GM19467 (cell line): ENCODE measurements around the gene ZC3H12D.
"Not testable (repeated sequence)": the region's sequence is repeated elsewhere in the genome, so short reads cannot be mapped to it uniquely, and the experiment has no call there.

Source experiments
- ATAC-seq: cut with Tn5 transposase; IDR thresholded peaks from one replicate; pipeline ENCODE4 v1.9.1; 2021; ENCODE audit warnings: mild to moderate bottlenecking, moderate library complexity; ENCODE audit not compliant: unreplicated experiment

ZC3H12D gene

DNA sequence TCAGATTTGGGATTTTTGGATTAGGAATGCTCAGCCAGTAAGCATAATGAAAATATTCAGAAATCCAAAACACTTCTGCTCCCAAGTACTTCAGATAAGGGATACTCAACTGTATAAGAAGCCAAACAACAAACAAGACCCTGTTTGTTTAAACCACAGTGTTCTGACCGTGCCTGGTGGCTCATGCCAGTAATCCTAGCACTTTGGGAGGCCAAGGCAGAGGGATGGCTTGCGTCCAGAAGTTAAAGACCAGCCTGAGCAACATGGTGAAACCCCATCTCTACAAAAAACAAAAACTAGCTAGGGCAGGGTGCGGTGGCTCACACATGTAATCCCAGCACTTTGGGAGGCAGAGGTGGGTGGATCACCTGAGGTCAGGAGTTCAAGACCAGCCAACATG is 24.6 kb downstream of the ZC3H12D start:
- not testable (repeated sequence) for ATAC-seq

DNA sequence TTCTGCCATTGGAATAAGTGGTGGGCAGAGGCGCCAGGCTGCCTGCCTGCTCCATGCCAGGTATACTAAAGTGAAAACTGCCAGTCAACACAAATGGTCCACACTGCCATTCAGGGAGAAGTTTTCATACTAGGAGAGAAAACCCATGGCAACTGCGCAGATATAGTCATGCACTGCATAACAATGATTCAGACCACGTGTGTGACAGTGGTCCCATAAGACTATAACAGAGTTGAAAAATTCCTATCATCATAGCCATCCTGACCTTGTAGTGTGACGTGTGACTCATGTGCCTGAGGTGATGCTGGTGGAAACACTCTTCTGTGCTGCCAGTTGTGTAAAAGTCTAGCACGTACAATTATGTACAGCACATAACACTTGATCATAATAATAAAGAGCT is 25.1 kb downstream of the ZC3H12D start:
- no peak for ATAC-seq

DNA sequence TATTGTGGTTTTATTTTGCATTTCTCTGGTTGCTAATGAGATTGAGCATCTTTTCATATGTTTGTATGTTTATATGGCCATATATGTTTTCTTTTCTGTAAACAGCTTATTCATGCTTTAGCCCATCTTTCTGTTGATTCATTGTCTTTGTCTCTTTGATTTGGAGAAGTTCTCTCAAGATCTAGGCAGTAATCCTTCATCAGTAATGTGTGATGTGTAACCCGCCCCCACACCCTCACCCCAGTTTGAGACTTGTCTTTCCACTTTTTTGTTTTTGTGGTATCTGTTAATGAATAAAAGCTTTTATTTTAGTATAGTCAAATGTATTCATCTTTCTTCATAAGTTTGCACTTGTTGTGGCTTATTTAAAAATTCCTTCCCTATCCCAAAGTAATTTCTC is 26.0 kb downstream of the ZC3H12D start:
- no peak for ATAC-seq

DNA sequence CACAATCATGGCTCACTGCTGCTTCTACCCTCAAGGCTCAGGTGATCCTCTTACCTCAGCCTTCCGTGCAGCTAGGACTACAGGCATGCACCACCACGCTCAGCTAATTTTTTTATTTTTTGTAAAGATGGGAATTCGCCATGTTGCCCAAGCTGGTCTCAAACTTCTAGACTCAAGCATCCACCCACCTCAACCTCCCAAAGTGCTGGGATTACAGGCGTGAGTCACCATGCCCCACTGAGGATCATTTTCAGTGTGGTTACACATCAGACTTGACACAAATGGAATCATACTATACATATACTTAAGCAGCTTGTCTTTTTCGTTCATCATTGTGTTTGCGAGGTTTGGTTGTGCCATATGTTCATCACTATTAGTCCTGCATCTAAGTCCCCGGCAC is 26.6 kb downstream of the ZC3H12D start:
- ATAC-seq: no peak

DNA sequence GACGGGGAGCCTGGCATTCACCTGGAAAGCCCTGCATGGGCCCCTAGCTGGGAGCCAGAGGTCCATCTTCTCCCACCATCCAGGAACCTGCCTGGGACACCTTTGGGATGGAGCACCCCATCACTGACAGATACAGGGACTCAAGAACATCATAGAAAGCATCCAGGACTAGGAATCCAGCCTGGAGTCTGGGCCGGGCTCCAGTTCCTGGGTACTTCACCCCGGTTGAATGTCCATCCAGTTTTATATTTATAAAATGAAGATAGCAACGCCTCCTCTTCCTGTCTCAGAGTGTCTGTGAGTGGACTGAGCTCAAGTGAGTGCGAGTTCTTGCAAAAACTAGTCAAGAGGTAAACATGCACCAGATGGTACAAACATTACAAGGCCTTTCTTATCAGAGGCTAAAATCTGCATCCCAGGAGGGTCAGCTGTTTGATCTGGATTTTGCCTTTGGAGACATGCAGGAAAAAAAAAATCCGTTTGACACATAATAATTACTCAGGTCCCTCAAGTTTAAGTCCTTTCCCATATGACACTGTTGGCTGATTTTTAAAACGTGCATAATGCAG is 27.4 kb downstream of the ZC3H12D start:
- ATAC-seq: no peak

DNA sequence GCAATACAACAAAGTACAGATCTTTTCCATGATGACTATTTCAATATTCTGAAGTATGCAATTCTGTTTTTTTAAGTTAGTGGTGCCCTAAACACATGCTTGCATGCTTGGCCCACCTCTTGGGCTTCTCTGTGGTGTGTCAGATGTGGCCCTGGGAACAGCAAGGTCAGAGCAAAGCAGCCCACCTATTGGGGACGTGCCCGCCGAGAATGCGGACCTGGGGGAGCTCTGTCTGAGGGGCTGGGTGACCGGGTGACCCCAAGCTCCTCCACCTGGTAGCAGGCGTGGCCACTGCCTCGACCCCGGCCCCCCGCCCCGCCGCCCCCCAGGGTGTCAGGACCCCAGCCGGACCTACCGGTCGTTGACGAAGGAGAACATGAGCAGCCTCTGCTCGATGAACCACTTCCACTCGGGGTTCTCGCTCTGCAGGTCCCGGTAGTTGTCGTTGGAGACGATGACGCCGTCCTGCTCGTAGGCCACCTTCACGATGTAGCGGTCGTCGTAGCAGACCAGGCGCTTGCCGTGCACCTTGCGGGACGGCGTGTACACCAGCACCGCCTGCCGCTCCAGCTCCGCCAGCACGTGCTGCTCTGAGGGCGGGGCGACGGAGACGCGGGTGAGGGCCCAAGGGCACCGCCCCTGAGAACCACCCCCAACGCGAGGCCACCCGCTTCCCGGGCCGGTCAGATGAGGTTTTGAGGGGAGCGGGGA is 28.3 kb downstream of the ZC3H12D start:
- ATAC-seq: no peak

DNA sequence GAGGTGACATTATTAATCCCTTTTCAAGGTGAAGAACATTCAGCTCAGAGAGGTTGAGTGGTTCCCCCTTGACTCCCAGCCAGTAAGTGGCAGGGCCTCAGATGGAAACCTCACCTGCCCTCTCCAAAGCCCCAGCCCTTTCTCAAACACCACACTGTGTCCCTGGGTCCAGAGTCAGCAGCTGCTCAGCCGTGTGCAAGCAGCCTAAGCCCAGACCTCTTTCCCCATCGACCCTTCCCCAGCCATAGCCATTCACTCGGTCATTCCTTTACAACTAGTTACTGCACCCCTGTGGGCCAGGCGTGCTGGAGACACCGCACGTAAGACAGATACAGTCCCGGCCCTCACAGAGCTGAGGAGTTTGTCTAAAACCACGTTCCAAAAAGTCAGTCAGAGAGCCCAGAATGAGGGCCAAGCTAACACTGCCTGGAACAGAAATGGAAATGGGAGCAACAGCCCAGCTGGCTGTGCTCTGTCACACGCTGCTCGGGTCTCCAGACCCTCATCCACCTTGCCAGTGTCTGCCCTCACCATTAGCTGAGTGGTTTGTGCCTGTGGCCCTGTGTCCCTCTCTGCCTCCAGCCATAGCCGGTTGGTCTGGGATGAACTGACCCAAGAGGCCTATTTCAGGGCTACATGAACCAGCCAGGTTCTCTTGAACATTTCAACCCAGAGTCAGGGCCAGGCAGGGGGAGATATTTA is 29.6 kb downstream of the ZC3H12D start:
- ATAC-seq: no peak

DNA sequence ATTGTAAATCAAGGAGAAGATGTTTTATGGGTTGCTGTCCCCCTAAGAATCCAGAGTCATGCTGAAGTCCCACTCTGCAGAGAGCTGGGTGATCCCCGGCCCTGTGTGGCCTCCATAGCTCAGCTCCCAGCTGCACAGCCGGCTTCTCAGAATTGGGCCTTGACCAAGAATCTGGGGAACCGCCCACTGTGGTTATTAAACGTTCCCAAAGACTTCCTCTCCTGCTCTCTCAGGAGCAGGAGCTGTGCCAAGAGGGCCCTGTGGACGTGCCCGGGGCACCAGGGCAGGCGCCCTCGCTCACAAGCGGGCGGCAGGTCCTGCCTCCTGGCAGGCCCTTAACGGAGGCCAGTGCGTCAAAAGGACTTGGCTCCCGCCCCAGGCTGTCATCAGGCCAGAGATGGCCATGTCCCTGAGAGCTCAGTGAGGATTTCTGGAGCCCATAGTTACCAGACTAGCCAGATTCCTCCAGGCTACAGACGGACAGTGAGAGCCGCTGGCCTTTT is 30.4 kb downstream of the ZC3H12D start:
- ATAC-seq: no peak

DNA sequence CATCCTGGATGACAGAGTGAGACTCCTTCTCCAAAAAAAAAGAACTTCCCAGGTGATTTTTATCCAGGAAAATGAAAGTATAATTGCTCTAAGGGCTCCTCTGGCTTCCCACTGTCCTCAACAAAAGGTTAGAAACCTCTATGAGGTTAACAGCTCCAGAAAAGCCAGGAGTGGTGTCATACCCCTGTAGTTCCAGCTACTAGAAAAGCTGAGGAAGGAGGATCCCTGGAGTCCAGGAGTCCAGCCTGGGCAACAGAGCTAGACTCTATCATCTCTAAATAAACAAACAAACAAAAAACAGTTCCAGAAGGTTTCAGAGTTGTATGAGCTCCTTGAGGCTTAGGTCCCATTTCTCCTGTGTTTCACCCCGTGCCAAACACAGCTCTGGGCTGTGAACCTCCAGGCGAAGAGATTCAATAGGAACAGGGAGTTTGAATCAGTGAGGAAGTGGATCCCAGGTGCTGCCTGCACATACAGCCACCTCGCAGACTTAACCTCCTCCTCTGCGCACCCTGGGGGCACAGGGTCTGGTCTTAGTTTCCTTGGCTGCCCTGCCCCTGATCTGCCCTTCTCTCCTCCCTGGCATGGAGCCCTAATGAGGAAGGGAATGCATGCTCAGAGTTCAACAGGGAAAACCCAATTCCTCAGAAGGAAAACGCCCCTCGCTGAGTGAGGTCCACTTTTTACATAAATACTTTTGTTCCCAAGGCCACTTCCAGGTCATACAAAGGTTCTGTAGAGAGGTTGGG is 31.0 kb downstream of the ZC3H12D start:
- ATAC-seq: no peak

DNA sequence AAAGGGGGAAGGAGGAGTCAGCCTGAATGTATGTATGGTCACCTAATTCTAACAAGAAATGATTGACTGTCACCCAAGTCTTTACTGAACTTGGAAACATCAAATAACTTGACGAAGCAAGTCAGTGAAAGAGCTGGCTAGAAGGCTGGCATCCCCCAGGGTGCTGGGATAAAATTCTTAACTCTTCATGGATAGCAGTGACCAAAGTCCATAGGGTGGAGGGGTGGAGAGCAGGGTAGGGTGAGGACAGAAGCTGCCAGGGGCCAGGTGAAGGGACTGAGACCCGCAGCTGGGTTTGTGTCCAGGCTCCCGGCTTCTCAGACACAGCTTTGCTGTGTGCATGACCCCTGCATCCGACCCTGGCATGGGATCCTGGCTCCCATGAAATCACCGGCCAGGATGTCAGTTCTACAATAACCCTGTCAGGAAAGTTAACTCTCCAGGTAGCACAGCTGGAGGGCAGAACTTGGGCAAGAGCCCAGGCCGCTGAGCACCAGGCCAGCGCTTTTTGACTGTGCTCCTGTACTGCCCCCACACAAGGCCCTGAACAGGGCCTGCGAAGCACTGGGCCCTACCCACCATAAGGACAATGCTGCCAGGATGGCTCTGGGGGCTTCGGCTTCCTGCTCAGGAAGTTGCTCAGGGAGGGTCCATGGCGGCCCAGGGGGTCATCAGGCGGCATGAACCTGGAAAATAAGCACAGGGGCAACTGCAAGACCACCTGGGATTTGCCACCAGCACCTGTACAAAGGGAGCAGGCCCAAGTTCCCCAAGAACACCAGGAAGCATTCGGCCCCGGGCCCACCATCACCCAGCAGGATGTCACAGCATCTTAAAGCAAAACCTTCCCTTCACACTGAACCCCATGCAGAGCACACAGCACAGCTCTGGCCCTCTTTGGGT is 32.5 kb downstream of the ZC3H12D start:
- ATAC-seq: no peak

DNA sequence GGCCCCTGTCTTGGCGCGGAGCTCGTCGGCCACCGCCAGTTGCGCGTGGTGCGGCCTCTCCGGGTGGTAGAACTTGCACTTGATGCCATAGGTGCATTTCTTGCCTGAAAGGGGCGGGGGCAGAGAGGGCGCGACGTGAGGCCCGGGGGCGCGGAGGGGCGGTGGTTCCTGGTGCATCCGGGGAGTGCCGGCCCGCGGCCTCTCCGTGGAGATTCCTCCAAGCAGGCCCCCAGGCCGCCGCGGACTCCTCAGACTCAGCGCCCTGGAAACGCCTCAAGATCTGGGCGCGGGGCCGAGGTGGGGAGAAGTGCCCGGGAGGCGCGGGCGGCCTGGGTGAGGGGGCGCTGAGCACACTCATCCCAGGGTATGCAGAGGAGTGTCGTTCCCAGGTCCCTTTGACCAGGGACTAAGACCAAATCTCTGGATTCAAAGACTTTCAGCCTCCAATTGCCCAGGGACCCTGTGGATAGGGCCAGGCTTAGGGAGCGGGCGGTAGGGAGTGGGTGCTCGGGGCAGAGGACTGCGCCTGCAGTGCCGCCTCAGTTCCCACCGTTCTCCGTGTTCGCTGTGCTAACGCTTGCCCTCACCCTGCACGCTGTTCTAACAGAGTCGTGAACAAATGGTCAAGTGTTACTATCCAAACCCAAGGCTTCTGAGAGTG is 33.3 kb downstream of the ZC3H12D start:
- ATAC-seq: no peak

DNA sequence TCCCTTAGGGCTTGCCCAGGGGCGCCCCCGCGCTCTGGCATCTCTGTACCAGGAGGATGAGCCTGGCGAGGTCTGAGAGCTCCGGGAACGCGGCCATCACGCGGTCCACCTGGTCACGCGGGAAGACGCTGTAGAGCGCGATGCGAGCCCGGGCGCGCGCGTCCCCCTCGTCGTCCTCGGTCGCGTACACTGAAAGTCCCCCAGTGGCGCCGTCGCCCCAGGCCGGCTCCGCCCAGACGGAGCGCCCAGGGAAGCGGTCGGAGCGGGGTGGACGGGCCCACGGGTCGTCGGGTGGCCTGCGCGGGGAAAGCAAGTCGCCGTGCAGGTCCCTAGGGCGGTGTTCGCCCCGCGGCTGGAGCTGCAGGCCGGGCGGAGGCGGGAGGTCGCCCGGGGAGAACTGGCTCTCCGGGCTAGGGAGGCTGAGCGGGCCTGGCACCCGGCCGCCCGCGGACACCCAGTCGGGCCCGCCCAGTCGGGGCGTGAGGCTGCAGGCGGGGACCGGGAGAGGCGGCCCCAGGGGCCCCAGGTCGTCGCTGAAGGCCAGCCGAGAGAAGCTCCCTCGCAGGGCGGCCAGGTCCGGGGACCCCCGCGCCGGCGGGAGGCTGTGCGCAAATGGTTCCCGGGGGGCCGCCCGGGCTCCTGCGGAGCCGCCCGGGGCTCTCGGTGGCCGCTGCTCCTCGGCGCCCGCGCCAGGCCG is 34.0 kb downstream of the ZC3H12D start:
- no peak for ATAC-seq

DNA sequence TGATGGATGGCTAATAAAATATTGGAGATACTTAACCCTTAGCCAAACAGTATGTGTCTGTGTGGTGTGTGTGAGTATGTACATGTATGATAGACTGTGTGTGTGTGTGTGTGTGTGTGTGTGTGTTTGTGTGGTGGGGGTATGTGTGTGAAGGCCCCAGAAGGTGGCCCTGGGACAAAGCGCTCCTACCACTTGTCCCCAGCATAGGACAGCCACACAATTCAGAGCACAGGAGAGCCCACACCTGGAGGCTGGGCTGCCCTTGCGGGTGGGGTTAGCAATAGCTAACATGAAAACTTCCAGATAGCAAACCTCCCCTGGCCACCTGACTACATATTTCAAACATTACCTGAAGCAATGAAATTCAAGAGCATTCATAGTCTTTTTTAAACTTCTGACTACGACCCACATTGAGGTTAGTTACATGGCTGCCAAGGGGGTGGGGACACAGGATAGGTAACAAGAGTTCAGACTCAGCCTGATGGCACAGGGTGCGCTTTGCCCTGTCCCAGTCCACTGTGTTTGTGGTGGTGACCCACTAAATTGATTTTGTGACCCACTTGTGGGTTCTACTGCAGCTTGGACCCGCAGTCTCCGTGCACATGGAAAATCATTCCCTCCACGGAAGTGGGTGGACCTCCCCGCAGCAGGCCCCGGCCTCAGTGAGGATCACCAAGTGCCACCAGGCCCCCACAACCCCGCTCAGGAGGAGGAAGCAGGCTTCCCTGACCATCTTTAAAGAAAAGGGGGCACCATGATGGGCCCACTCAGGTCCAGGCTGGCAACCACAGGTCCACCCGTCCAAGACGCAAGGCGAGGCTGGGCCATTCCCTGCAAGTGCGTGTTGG is 34.8 kb downstream of the ZC3H12D start:
- no peak for ATAC-seq

DNA sequence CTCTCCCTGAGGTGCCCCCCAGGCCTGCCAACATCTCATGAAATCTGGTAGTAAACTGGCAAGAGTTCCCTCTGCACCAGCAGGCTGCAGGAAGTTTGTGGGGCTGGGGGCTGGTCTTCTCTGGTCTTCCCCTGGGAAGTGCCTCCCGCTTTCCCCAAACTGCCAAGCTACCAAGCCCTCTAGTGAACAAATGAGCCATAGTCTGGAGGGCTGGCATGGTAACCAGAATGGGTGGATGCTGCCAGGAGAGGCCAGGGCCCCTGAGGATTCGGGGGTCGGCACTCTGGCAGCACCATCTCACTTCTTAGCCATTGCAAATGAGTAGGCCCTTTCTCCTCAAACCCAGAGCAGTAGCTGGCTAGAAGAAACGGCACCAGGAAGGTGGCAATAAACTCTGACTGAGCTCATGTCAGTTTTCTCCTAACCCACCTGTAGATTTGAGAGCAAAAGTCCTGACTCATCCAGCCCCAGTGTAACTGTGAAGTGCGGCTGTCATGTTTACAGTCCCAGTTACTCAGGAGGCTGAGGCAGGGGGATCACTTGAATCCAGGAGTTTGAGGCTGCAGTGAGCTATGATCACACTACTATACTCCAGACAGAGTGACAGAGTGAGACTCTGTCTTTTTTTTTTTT is 35.9 kb downstream of the ZC3H12D start:
- no peak for ATAC-seq

DNA sequence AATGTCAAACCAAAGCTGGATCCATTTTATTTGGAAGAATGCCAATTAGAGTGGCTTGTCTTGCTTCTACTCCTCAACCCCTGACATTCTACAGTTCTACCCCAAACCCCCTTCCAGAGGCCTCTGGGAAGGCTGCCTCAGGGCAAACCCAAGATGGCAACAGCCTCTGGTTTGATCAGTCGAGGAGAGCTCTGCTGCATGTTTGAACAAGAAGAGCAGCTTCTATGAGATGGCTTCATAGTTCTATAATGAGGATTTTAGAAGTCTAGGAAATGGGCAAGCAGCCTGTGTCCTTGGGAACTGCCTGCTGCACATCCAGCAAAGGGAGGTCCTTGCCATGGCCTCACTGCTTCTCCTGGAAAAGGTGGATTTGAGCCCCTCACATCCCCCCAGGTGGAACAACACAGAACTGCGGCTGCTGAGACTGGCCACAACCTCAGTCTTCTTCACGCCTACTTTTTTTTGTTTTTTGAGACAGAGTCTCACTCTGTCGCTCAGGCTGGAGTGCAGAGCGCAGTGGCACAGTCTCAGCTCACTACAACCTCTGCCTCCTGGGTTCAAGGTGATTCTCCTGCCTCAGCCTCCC is 37.9 kb downstream of the ZC3H12D start:
- no peak for ATAC-seq

DNA sequence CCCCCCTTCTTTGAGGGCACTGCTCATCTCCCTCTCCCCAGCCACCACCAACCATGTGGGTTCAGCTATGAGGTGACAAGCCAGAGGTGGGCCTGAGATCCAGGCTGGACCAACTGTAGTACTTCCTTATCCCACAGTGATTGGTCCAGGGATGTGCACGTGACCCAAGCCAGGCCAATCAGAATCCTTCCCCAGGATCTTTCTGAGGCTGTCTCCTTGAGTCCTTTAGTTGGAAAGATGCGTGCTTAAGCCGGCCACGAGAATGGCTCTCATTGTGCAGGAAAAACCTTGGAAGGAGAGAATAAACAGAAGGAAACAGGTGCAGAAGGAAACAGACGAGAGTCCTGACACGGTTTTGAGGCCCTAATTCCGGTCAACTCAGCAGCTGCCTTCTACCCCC is 39.2 kb downstream of the ZC3H12D start:
- no peak for ATAC-seq

DNA sequence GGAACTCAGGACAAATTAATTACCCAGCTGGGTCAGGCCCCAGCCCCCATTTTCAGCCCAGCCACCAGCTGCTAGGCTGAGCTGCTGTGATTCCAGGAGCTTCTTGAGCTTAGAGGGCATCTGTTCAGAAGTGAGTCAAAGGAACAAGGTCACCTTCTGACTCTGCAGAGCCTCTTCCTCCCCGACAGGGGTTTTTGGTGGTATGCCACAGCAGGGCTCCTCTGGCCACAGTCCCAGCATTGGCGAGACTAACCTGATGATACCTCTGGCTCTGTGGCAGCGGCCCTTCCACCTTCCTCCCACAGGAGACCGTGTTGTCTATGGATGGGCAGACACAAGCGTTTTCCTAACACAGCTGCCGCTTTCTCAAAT is 39.7 kb downstream of the ZC3H12D start:
- ATAC-seq: no peak
